HUDEP-2 (cell line): ENCODE measurements around the gene DMRT3.
"Not testable (repeated sequence)": the region's sequence is repeated elsewhere in the genome, so short reads cannot be mapped to it uniquely, and the experiment has no call there.

Experiments used
- DNase-seq, 76 experiments: peaks; one replicate each; lab custom pipeline; 2025; ENCODE audit not compliant: unreplicated experiment in 76 of 76; lab: John Stamatoyannopoulos, UW

Gene DMRT3

DNA sequence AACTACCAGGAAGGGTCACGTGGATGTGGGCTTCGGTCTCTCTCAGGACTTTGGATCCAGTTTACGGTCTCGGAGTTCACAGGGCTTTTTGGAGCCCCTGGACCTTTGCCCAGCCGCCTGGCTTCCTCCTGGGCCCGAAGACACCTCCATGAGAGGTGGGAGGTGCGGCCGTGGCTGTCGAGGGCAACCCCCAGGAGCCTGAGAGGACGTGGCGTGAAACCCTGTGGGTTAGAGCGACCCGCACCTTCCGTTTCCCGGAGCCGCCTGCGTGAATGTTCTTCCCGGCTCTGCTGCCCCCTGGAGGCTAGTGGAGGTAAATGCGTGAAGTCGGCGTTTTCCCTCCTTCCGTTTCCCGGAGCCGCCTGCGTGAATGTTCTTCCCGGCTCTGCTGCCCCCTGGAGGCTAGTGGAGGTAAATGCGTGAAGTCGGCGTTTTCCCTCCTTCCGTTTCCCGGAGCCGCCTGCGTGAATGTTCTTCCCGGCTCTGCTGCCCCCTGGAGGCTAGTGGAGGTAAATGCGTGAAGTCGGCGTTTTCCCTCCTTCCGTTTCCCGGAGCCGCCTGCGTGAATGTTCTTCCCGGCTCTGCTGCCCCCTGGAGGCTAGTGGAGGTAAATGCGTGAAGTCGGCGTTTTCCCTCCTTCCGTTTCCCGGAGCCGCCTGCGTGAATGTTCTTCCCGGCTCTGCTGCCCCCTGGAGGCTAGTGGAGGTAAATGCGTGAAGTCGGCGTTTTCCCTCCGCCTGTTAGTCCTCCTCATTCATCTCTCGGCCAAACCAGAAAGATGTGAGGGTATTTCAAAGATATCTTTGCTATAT is 22.1 kb downstream of the DMRT3 start:
- not testable (repeated sequence) for DNase-seq

DNA sequence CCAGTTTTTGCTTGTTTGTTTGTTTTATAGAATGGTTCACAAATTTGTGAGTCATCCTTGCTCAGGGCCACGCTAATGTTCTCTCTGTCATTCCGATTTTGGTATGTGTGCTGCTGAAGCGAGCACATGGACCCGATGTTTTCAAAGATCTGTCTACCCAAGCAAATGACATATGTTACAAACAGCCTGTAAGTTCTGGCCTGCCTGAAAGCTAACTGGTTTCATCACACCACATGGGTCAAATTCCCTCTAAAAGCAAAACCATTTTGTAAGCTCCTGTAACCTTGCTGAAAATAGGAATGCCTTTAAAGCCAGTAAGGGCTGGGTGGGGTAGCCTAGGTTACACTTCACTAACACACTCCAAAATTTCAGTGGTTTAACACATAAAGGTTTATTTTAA is 25.4 kb downstream of the DMRT3 start:
- DNase-seq: no peak

DNA sequence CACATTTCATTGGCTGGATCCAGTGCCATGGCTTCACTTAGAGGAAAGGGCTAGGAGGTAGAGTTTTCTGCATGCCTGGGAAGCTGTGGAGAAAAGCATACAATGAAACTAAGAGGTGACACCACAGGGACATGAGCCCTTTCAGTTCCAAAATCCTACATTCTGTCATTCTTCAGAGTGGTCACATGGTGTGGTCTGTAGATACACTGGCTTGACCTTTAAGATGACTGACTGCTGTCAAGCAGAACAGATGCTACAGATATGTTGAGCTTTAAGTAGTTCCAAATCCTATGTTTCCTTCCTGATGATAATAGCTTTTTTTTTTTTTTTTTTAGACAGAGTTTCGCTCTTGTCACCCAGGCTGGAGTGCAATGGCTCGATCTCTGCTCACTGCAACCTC is 26.2 kb downstream of the DMRT3 start:
- no peak for DNase-seq

DNA sequence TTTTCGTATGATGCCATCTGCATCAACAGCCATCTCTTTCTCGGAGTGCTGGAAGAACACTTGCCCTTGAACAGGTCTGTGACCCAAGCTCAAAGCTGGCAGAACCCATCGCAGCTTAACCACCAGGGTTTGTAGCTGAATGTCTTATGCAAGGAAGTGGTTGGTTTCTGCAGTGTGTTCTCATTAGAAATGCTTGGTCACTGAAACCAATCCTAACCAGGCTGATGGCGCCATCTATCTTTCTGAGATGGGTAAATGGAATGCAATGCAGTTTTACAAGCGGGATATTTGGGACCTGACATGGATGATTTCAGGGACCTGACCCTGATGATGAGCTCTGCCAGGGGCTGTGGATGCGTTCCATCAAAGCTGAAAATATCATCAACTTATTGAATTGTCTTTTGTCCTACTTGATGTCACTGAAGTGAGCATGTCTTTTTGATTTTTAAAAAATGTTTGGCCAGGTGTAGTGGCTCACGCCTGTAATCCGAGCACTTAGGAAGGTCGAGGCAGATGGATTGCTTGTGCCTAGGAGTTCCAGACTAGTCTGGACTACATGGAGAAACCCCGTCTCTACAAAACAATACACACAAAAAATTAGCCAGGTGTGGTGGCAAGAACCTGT is 28.7 kb downstream of the DMRT3 start:
- DNase-seq: peak in 23 of 76 experiments; percentile 1 to 52 (median 13)

DNA sequence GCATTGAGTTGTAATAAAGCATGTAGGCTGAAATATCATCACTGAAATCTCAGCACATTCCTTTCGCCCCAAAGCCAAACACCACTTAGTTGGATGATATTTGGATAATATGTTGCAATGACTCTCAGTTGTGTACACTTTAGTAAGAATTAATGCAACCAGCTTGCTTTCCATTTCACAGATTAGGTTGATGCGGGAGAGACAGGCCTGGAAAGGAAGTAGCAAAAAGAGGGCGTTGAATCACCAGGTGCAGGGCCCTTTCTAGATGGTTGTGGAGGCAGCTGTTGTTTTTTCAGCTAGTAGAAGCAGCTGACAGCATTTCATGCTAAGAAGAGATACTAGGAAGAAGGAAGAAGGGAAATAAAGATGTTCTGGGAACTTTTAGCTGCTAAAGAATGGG is 30.9 kb downstream of the DMRT3 start:
- no peak for DNase-seq

DNA sequence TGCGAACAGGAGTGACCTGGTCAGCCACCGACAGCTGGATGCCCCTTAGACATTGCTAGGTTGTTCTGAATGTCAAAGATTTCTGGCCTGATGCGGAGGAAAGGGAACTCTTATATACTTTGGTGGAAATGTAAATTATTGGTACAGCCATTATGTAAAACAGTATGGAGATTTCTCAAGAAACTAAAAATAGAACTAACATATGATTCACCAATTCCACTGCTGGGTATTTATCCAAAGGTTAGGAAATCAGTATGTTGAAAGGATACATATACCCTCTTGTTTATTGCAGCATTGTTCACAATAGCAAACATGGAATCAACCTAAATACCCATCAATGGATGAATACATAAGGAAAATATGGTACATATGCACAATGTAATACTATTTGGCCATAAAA is 31.8 kb downstream of the DMRT3 start:
- DNase-seq: no peak

DNA sequence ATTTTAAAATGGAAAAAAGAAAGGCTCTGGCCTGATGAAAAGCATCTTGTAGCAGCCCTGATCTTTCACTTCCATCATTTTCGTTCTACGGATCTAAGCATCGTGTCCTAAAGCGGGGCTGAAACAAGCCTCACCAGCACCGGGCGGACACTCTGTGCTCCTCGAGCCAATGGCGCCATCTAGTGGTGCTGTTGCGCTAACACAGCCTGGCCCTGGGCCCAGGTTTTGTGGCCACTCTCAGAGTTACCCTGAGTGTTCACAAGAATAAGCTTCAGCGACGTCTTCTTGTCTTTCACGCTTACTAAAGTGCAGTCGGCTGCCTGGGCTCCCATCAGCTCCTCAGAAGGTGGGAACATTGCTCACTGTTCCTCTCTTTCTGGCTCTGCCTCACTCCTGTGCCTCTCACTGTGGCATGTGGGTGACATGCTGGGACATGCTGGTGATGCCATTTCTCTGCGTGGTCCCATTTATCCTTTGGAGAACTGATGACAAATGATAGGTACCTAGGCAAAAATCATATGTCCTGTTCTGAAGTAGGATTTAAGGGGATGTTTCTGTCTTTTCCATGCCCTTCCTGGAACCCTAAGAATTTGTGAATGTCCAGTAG is 32.7 kb downstream of the DMRT3 start:
- DNase-seq: peak in 65 of 76 experiments; percentile 4 to 86 (median 58)

DNA sequence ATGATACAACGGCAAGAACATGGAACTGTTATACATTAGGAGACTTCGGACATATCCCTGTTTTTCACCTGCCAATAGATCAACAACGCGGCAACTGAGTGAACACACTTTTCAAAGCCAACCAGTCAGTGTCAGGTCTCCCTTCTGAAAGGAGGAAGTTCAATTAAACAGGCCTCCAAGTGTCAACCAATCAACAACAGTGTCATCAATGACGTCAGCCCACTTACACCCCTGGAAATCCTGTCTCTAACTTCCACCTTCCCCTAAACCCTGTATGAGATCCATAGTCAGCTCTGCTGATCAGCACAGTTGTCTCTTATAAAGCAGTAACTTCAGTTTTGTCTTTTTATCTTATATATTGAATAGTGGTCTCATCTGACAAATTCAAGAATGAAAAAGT is 36.6 kb downstream of the DMRT3 start:
- no peak for DNase-seq

DNA sequence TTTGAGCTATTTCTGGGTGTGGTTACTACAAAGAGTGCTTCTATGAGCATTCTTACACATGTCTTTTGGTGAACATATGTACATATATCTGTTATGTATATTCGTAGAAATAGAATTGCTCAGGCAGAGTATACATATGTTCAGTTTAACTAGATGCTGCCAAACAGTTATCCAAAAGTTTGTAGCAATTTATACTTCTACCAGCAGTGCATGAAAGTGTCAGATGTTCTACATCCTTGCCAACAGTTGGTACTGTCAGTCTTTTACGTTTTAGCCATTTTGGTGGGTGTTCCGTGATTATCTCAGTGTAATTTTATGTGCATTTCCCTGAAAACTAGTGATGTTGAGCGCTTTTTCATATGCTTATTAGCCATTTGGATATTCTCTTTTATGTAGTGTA is 37.8 kb downstream of the DMRT3 start:
- DNase-seq: no peak

DNA sequence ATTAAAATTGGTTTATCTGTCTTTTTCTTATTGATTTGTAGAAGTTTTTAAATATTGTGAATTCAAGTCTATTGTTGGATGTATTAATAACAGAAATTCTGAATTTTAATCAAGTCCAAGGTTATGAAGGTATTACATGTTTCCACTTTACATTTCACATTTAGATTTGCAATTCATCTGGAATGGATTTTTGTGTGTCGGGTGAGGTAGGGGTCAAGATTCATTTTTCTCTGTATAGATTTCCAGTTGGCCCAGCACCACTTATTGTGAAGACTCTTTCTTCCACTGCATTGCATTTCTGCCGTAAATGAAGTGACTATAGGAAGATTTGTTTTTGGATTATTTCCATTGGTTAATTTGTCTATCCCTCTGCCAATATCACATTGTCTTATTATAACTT is 38.2 kb downstream of the DMRT3 start:
- DNase-seq: no peak

DNA sequence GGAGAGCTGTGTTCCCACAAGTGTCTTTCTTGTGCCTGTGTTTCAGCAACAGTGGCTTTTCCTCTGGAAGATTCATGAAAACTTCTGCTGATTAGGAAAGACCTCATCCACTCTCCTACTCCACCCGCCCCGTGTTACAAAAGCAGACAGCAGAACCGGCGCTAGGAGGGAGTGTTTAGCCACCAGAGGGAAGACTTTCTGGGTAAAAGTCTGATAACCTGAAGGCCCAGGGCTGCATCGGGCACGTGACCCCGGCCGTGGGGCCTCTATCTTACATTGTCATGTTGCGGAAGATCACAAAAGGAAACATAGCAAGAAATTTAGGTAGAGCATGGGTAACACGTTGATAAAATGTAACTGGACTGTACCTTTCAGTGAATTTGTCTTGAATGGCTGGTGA is 41.7 kb downstream of the DMRT3 start:
- DNase-seq: peak in 10 of 76 experiments; percentile 1 to 42 (median 5)

DNA sequence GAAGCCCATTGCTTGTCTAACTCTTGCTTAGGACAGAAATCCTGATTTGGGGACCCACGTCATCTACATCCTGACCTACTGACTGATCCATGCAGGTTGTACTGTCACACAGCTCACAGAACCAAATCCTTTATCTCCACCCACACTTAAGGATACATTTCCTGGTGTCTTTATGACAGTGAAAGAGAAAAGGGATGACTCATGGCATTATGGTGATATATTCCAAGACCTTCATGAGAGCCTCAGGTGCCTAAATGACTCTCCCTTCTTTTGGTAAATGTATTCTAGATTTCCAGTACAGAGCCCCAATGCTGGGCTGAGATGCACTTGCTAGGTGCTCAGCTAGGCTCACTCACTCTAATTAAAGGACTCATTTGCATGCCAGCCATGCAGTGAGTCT is 47.7 kb downstream of the DMRT3 start:
- DNase-seq: no peak

DNA sequence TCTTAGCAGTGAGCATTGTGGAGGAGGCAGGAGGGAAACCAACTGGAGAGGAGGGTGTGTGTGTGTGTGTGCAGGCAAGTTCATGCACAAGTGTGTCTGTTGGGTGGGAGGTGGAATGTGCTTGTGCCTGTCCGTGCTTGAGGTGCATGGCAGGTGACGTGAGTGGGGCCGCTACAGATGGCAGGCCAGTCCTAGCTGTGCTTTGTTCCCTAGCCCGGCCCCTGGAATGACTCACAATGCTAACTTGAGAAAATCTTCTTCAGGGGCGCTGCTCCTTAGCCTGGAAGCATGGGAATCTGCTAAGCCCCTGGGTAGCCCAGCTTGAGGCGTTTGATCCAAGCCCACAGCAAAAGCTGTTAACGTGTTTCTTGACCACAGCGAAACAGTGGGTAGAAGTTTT is 48.7 kb downstream of the DMRT3 start:
- no peak for DNase-seq

DNA sequence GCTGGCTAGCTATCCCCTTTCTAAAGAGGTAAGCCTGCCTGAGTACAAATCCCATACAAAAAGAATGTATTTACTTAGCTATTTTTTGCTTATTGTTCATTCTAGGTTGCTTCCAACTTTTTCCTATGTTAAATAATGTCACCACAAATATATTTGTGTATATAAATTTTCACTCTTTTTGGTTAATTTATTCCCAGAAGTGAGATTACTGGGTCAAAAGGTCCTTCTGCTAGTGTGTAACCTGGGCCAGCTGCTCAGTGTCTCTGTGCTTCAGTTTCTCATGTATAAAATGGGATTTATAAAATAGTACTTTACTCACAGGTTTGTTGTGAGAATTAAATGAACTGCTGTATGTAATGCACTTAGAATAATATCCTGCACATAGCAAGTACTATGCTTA is 49.8 kb downstream of the DMRT3 start:
- DNase-seq: no peak

DNA sequence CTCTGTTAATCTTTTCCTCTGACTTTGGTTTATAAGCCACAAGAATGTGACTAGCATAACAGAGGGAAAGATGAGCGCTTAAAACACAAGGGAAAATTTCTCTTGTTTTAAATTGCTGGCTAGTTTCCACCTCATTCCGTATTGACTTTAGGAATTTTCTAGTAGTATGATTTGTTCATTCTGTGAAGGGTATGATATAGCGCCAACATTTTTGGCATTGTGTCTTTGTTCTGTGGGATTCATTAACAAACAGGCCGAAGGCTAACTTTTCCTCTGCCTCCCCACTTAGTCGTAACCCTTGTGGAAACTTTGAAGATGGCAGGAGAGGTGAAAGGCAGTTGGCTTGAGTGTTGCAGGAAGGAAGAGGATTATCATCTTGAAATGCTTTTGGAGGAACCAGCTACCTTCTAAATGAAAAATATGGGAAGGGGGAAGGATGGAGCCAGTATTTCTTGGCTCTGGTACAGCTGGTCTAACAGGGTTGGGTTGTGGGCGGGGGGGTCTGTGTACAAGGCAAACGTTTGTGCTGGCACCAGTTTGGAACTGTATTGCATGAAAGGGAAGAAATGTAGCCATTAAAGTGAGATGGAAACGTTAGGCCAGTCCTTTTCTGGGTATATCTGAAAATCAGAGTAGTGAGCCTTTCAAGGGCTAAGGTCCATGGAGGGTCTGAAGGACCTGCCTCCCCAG is 52.2 kb downstream of the DMRT3 start:
- no peak for DNase-seq

DNA sequence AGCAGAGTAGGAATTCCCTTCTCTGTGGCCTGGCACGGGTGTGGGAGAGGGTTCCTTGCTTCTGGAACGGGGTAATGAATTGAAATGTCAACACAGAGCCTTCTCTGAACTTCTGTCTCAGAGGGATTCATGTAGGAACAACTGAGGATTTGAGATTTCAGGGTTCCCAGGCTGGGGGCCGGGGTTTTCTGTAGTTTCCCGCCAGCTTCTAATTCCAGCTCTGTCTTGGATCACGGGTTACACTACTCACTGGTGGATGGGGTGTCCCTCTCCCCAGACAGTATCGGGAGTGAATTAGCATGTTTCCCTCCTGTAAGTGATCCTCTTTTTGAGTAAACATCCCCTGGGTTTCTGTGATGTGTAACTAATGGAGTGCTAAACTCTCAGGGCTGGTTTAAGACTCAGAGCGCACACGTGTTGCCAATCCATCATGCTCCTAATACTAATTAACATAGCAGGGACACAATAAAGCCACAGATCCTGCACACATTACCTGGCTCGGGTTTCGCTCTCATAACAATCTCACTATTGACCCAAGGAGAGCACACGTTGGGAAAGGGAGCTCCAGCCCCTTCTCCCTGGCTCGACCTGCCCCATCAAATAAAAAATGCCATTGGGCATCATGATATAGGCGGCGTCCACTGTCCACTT is 55.6 kb downstream of the DMRT3 start:
- no peak for DNase-seq

DNA sequence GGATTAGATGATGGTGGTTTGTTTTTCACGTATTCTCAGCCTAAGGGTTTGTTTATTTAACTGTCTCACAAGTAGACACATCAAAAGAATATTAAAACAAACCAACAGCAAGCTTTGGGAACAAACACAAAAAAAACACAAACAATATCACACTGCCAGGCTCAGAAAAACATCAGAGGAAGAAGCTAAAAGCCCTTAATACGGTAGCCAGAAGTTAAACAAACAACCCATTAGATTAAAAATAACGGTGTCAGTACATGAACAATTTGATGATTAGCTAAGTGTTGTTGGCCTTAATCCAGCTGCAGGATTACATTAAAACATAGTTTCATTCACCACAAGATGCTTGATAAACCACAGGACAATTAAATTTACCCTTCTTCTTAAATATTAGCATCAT is 57.8 kb downstream of the DMRT3 start:
- no peak for DNase-seq

DNA sequence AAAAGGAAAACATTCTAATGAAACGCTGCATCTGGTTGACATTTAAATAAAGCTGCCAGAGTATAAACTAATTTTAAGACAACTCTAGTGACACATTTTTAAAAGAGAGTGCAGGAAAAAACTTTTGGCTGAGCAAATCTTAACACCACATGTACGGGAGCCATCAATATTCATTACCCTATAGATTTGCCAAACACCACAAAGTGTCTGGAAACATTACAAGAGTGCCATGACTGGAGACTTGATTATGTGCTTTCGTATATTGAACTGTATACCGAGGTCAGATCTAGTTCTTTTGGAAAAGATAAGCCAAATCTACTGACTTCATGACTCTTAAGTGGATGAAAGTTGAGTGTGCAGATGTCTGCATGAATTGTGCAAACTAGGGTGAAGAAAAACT is 63.1 kb downstream of the DMRT3 start:
- no peak for DNase-seq
